Astrocyte (in vitro differentiated cells and primary cell): ENCODE measurements around the gene LDLRAD4. TPM values are rescaled to one million over a fixed set of nuclear protein-coding genes. Genes with fewer than 3 reads are reported as not detected.

Experiments used
- DNase-seq: peaks from one replicate; pipeline ENCODE4 v3.0.0-alpha.2; 2010; ENCODE audit warnings: low read depth
- FAIRE-seq: peaks from 2 replicates; lab custom pipeline; 2011; peaks lifted over from hg19 to GRCh38; lab: Jason Lieb, UNC
- H2AFZ ChIP-seq: 2 replicates; pipeline ENCODE4 v1.6.0; 2012; ENCODE audit warnings: low read depth, low read length, inconsistent platforms
- H3K27ac ChIP-seq: 2 replicates; pipeline ENCODE4 v1.5.1; 2011; ENCODE audit warnings: low read depth, low read length, inconsistent platforms
- H3K27me3 ChIP-seq: 2 replicates; pipeline ENCODE4 v1.6.0; 2011; ENCODE audit warnings: low read length, inconsistent platforms; ENCODE audit not compliant: insufficient read depth
- H3K36me3 ChIP-seq: 2 replicates; pipeline ENCODE4 v1.5.1; 2011; ENCODE audit warnings: low read length, inconsistent platforms; ENCODE audit not compliant: insufficient read depth
- H3K4me1 ChIP-seq: 2 replicates; pipeline ENCODE4 v1.5.1; 2011; ENCODE audit warnings: low read length, inconsistent platforms; ENCODE audit not compliant: insufficient read depth
- H3K4me2 ChIP-seq: 2 replicates; pipeline ENCODE4 v1.6.0; 2012; ENCODE audit warnings: low read length, inconsistent platforms
- H3K4me3 ChIP-seq: 2 replicates; pipeline ENCODE4 v1.5.1; 2011; ENCODE audit warnings: low read depth, mild to moderate bottlenecking, low read length, inconsistent platforms; ENCODE audit not compliant: insufficient read depth
- H3K79me2 ChIP-seq: 2 replicates; pipeline ENCODE4 v1.6.0; 2012; ENCODE audit warnings: mild to moderate bottlenecking, low read length, inconsistent platforms; ENCODE audit not compliant: insufficient read depth
- H3K9ac ChIP-seq: 2 replicates; pipeline ENCODE4 v1.6.0; 2012; ENCODE audit warnings: mild to moderate bottlenecking, low read length, inconsistent platforms
- H3K9me3 ChIP-seq: 2 replicates; pipeline ENCODE4 v1.5.1; 2012; ENCODE audit warnings: low read depth, mild to moderate bottlenecking, low read length, inconsistent platforms; ENCODE audit not compliant: insufficient read depth
- H4K20me1 ChIP-seq: 2 replicates; pipeline ENCODE4 v1.6.0; 2012; ENCODE audit warnings: low read length, inconsistent platforms; ENCODE audit not compliant: insufficient read depth
- H3K27ac Mint-ChIP-seq: one replicate; pipeline ENCODE4 v1.8.0; 2021; ENCODE audit warnings: mild to moderate bottlenecking, mixed read lengths; ENCODE audit not compliant: unreplicated experiment
- H3K27me3 Mint-ChIP-seq: one replicate; pipeline ENCODE4 v1.8.0; 2021; ENCODE audit warnings: low read depth, mixed read lengths; ENCODE audit not compliant: unreplicated experiment
- H3K36me3 Mint-ChIP-seq: one replicate; pipeline ENCODE4 v1.8.0; 2021; ENCODE audit warnings: low read depth, mixed read lengths; ENCODE audit not compliant: unreplicated experiment
- H3K4me1 Mint-ChIP-seq: one replicate; pipeline ENCODE4 v1.8.0; 2021; ENCODE audit warnings: low read depth, mixed read lengths; ENCODE audit not compliant: unreplicated experiment
- H3K4me3 Mint-ChIP-seq: one replicate; pipeline ENCODE4 v1.8.0; 2021; ENCODE audit warnings: mild to moderate bottlenecking, moderate library complexity, mixed read lengths; ENCODE audit not compliant: unreplicated experiment
- H3K9me3 Mint-ChIP-seq: one replicate; pipeline ENCODE4 v1.8.0; 2021; ENCODE audit warnings: mild to moderate bottlenecking, mixed read lengths; ENCODE audit not compliant: unreplicated experiment
- CTCF ChIP-seq: IDR thresholded peaks from 2 replicates; pipeline ENCODE4 v1.5.1; 2011; ENCODE audit warnings: low read depth, mild to moderate bottlenecking, inconsistent platforms, low read length, moderate library complexity; ENCODE audit not compliant: insufficient read depth
- EZH2 ChIP-seq: IDR thresholded peaks from 2 replicates; pipeline ENCODE4 v1.6.1; 2012; ENCODE audit warnings: mild to moderate bottlenecking, low read length, inconsistent platforms; ENCODE audit not compliant: insufficient read depth
- total RNA-seq: library from RNA; stranded (reverse); gene quantifications from 2 replicates; pipeline ENCODE4 v1.2.1, GENCODE V29; 2021

The LDLRAD4 gene
- total RNA-seq, 1 donor from 2014 or later = 26.0 TPM

GRCh38 chr18:13232086-13232917 is 13.7 kb downstream of the LDLRAD4 start:
- Mint-ChIP-seq H3K27me3 (peaks cover 5% of the 10 kb centered on the region), H3K4me3 (no peak overlapping the region), H3K4me1 (peaks cover 15% of the 10 kb centered on the region), H3K27ac (no peak overlapping the region), H3K9me3 (no peaks in the 10 kb centered on the region), H3K36me3 (peaks cover 21% of the 10 kb centered on the region)
- H3K4me1 ChIP-seq = no peaks in the 10 kb centered on the region
- no peak for DNase-seq
- TF ChIP-seq CTCF (no peak), EZH2 (no peak)
- no peak overlapping the region for H3K4me2 ChIP-seq
- no peak overlapping the region for H3K9ac ChIP-seq
- no peak overlapping the region for H2AFZ ChIP-seq
- FAIRE-seq = no peak
- H3K79me2 ChIP-seq = no peaks in the 10 kb centered on the region
- H3K27me3 ChIP-seq = no peaks in the 10 kb centered on the region
- no peak overlapping the region for H3K27ac ChIP-seq
- H4K20me1 ChIP-seq = peaks cover 7% of the 10 kb centered on the region
- H3K4me3 ChIP-seq = no peak overlapping the region
- H3K9me3 ChIP-seq = no peaks in the 10 kb centered on the region
- no peaks in the 10 kb centered on the region for H3K36me3 ChIP-seq

- H3K9me3 Mint-ChIP-seq = no peaks in the 10 kb centered on the region
- H3K4me1 ChIP-seq = no peaks in the 10 kb centered on the region
- H3K9ac ChIP-seq = no peak overlapping the region
- H3K79me2 ChIP-seq = no peaks in the 10 kb centered on the region
- no peaks in the 10 kb centered on the region for H3K27me3 ChIP-seq
- peaks cover 15% of the 10 kb centered on the region for H3K4me1 Mint-ChIP-seq
- TF ChIP-seq EZH2 (no peak), CTCF (no peak)
- no peak overlapping the region for H2AFZ ChIP-seq
- no peaks in the 10 kb centered on the region for H3K36me3 ChIP-seq
- H3K9me3 ChIP-seq = no peaks in the 10 kb centered on the region
- H3K4me3 ChIP-seq = no peak overlapping the region
- no peak overlapping the region for H3K4me2 ChIP-seq
- no peak overlapping the region for H3K27ac ChIP-seq
- DNase-seq (no peak), FAIRE-seq (no peak)
- H3K27ac Mint-ChIP-seq = no peak overlapping the region
- H3K4me3 Mint-ChIP-seq = no peak overlapping the region
- peaks cover 5% of the 10 kb centered on the region for H3K27me3 Mint-ChIP-seq
- H3K36me3 Mint-ChIP-seq = peaks cover 18% of the 10 kb centered on the region
- H4K20me1 ChIP-seq = peaks cover 13% of the 10 kb centered on the region
These were observed 14.6 kb downstream of the LDLRAD4 start for GRCh38 chr18:13232971-13233786.
